Umbilical cord (tissue), 2 donors: ENCODE measurements around the gene ERBB3. TPM values are rescaled to one million over a fixed set of nuclear protein-coding genes. Genes with fewer than 3 reads are reported as not detected.
A peak's percentile ranks its signal among the peaks of the same experiment; 100 is the strongest.
"Not testable (repeated sequence)": the region's sequence is repeated elsewhere in the genome, so short reads cannot be mapped to it uniquely, and the experiment has no call there.

ENCODE experiments used
- DNase-seq: peaks from one replicate; pipeline ENCODE4 v3.0.0-alpha.2; 2015; ENCODE audit warnings: low spot score
- total RNA-seq: library from RNA; depleted of rRNA; stranded (reverse); fragments of >200 nt; gene quantifications from one replicate; pipeline ENCODE4 v1.2.3, GENCODE V29; 2014; ENCODE audit warnings: low replicate concordance; ENCODE audit not compliant: insufficient read depth

The ERBB3 gene
- 3.1 TPM for total RNA-seq

GRCh38 chr12:56079723-56080555, at the start of gene ERBB3:
ERBB3 (plus strand) TSS chr12:56080165; CDS start chr12:56080301, 136 bp downstream.
- DNase-seq: peak; percentile 87

GRCh38 chr12:56031987-56032386, 48.0 kb upstream of the ERBB3 start:
- DNase-seq: no peak

GRCh38 chr12:56034586-56035332, 45.2 kb upstream of the ERBB3 start:
- no peak for DNase-seq

GRCh38 chr12:56037161-56037560, 42.8 kb upstream of the ERBB3 start:
- no peak for DNase-seq

- DNase-seq: no peak
Measured at GRCh38 chr12:56038022-56038655, 41.8 kb upstream of the ERBB3 start.

- no peak for DNase-seq
Measured at GRCh38 chr12:56040151-56040550, 39.8 kb upstream of the ERBB3 start.

GRCh38 chr12:56040963-56041551, 38.9 kb upstream of the ERBB3 start:
- DNase-seq: no peak

GRCh38 chr12:56041552-56042429, 38.2 kb upstream of the ERBB3 start, which contains the start of gene RPS26:
RPS26 (plus strand) TSS chr12:56041918; CDS start chr12:56042167, 249 bp downstream.
- DNase-seq: peak; percentile 100

GRCh38 chr12:56042430-56042813, 37.5 kb upstream of the ERBB3 start:
- DNase-seq: not testable (repeated sequence)

- DNase-seq: no peak
Measured at GRCh38 chr12:56042843-56043242, 37.1 kb upstream of the ERBB3 start.

GRCh38 chr12:56046027-56046780, 33.8 kb upstream of the ERBB3 start:
- no peak for DNase-seq

GRCh38 chr12:56053407-56053893, 26.5 kb upstream of the ERBB3 start:
- no peak for DNase-seq

GRCh38 chr12:56059964-56060363, 20.0 kb upstream of the ERBB3 start:
- DNase-seq: not testable (repeated sequence)

- no peak for DNase-seq
Measured at GRCh38 chr12:56061982-56062381, 18.0 kb upstream of the ERBB3 start.

- no peak for DNase-seq
Measured at GRCh38 chr12:56062996-56063395, 17.0 kb upstream of the ERBB3 start.

GRCh38 chr12:56071648-56072047, 8.3 kb upstream of the ERBB3 start:
- no peak for DNase-seq

GRCh38 chr12:56074396-56074795, 5.6 kb upstream of the ERBB3 start:
- DNase-seq: no peak

GRCh38 chr12:56077966-56078365, 2.0 kb upstream of the ERBB3 start:
- DNase-seq: not testable (repeated sequence)

GRCh38 chr12:56078427-56078826, 1.5 kb upstream of the ERBB3 start:
- DNase-seq: no peak
